Measurements from ENCODE around the gene USP34. TPM values are rescaled to one million over a fixed set of nuclear protein-coding genes. Genes with fewer than 3 reads are reported as not detected.

USP34 gene
- total and polyA plus RNA-seq, 2 experiments from 2014 or later, result 81.8 to 157 TPM

DNA sequence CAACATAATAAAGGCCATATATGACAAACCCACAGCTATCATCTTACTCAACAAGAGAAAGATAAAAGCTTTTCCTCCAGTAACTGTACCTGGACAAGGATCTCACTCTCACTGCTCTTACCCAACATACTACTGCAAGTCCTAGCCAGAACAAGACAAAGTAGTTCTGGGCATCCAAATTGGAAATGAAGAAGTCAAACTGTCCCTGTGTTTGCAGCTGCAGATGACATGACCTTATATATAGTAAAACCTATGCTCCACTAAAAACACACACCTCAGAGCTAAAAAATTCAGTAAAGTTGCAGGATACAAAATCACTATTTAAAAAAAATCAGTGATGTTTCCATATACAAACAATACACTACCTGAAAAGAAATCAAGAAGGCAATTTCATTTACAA lies 32.2 kb downstream of the USP34 start:
- Mint-ChIP-seq H3K27me3 (ENCODE audit: insufficient read depth, low read depth, poor library complexity) (peaks cover 2% of the 10 kb centered on the region), H3K27ac (no peak overlapping the region), H3K4me1 (peaks cover 41% of the 10 kb centered on the region), H3K36me3 (ENCODE audit: low read depth) (peaks cover 14% of the 10 kb centered on the region; the same call in 2 of the 3 replicates), H3K4me3 (no peak overlapping the region), H3K9me3 (no peaks in the 10 kb centered on the region)
- Histone ChIP-seq H3K27me3 (ENCODE audit: insufficient read depth) (no peaks in the 10 kb centered on the region), H4K20me1 (replicated peaks; ENCODE audit: insufficient read depth) (peaks cover 63% of the 10 kb centered on the region), H3K9me2 (ENCODE audit: insufficient read depth) (no peaks in the 10 kb centered on the region; the same call in 1 of the 2 replicates), H3F3A (replicated peaks; ENCODE audit: low read depth) (no peaks in the 10 kb centered on the region), H3K4me1 (ENCODE audit: insufficient read depth) (peaks cover 15% of the 10 kb centered on the region), H3K79me2 (replicated peaks; ENCODE audit: insufficient read depth) (peaks cover 100% of the 10 kb centered on the region), H3K4me2 (no peak overlapping the region), H3K36me3 (ENCODE audit: insufficient read depth) (no peaks in the 10 kb centered on the region), H3K4me3 (no peak overlapping the region), H2AFZ (no peak overlapping the region), H3K27ac (ENCODE audit: low read depth) (no peak overlapping the region)
- DNase-seq (ENCODE audit: low spot score) (no peak), ATAC-seq (no peak)
- no peak for TF ChIP-seq JUNB (IDR thresholded peaks at IDR 0.05; ENCODE audit: unreplicated experiment)
- TF ChIP-seq, protein P1, sequence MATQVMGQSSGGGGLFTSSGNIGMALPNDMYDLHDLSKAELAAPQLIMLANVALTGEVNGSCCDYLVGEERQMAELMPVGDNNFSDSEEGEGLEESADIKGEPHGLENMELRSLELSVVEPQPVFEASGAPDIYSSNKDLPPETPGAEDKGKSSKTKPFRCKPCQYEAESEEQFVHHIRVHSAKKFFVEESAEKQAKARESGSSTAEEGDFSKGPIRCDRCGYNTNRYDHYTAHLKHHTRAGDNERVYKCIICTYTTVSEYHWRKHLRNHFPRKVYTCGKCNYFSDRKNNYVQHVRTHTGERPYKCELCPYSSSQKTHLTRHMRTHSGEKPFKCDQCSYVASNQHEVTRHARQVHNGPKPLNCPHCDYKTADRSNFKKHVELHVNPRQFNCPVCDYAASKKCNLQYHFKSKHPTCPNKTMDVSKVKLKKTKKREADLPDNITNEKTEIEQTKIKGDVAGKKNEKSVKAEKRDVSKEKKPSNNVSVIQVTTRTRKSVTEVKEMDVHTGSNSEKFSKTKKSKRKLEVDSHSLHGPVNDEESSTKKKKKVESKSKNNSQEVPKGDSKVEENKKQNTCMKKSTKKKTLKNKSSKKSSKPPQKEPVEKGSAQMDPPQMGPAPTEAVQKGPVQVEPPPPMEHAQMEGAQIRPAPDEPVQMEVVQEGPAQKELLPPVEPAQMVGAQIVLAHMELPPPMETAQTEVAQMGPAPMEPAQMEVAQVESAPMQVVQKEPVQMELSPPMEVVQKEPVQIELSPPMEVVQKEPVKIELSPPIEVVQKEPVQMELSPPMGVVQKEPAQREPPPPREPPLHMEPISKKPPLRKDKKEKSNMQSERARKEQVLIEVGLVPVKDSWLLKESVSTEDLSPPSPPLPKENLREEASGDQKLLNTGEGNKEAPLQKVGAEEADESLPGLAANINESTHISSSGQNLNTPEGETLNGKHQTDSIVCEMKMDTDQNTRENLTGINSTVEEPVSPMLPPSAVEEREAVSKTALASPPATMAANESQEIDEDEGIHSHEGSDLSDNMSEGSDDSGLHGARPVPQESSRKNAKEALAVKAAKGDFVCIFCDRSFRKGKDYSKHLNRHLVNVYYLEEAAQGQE (IDR thresholded peaks at IDR 0.05; ENCODE audit: unreplicated experiment), result no peak
- no peak for TF ChIP-seq EZH2 (IDR thresholded peaks at IDR 0.05; ENCODE audit: low read depth, unreplicated experiment)
- no peak for TF ChIP-seq EZH2phosphoT487 (IDR thresholded peaks at IDR 0.05; ENCODE audit: unreplicated experiment)
- no peak for TF ChIP-seq ZNF114 (CRISPR knock-in tag; IDR thresholded peaks at IDR 0.05)
- no peak for TF ChIP-seq ZNF331 (CRISPR knock-in tag; IDR thresholded peaks at IDR 0.05; ENCODE audit: low read depth)
- no peak for TF ChIP-seq STAT1 (IDR thresholded peaks at IDR 0.05; ENCODE audit: unreplicated experiment)
- no peak for TF ChIP-seq CREB1 (CRISPR knock-in tag; IDR thresholded peaks at IDR 0.05; ENCODE audit: low read depth)
- no peak for TF ChIP-seq POLR2AphosphoS5 (IDR thresholded peaks at IDR 0.05; ENCODE audit: low read depth)
- TF ChIP-seq, protein P2, sequence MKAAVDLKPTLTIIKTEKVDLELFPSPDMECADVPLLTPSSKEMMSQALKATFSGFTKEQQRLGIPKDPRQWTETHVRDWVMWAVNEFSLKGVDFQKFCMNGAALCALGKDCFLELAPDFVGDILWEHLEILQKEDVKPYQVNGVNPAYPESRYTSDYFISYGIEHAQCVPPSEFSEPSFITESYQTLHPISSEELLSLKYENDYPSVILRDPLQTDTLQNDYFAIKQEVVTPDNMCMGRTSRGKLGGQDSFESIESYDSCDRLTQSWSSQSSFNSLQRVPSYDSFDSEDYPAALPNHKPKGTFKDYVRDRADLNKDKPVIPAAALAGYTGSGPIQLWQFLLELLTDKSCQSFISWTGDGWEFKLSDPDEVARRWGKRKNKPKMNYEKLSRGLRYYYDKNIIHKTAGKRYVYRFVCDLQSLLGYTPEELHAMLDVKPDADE (IDR thresholded peaks at IDR 0.05), result no peak
- TF ChIP-seq NANOG (IDR thresholded peaks at IDR 0.05; ENCODE audit: borderline replicate concordance), result no peak
- TF ChIP-seq, protein P3, sequence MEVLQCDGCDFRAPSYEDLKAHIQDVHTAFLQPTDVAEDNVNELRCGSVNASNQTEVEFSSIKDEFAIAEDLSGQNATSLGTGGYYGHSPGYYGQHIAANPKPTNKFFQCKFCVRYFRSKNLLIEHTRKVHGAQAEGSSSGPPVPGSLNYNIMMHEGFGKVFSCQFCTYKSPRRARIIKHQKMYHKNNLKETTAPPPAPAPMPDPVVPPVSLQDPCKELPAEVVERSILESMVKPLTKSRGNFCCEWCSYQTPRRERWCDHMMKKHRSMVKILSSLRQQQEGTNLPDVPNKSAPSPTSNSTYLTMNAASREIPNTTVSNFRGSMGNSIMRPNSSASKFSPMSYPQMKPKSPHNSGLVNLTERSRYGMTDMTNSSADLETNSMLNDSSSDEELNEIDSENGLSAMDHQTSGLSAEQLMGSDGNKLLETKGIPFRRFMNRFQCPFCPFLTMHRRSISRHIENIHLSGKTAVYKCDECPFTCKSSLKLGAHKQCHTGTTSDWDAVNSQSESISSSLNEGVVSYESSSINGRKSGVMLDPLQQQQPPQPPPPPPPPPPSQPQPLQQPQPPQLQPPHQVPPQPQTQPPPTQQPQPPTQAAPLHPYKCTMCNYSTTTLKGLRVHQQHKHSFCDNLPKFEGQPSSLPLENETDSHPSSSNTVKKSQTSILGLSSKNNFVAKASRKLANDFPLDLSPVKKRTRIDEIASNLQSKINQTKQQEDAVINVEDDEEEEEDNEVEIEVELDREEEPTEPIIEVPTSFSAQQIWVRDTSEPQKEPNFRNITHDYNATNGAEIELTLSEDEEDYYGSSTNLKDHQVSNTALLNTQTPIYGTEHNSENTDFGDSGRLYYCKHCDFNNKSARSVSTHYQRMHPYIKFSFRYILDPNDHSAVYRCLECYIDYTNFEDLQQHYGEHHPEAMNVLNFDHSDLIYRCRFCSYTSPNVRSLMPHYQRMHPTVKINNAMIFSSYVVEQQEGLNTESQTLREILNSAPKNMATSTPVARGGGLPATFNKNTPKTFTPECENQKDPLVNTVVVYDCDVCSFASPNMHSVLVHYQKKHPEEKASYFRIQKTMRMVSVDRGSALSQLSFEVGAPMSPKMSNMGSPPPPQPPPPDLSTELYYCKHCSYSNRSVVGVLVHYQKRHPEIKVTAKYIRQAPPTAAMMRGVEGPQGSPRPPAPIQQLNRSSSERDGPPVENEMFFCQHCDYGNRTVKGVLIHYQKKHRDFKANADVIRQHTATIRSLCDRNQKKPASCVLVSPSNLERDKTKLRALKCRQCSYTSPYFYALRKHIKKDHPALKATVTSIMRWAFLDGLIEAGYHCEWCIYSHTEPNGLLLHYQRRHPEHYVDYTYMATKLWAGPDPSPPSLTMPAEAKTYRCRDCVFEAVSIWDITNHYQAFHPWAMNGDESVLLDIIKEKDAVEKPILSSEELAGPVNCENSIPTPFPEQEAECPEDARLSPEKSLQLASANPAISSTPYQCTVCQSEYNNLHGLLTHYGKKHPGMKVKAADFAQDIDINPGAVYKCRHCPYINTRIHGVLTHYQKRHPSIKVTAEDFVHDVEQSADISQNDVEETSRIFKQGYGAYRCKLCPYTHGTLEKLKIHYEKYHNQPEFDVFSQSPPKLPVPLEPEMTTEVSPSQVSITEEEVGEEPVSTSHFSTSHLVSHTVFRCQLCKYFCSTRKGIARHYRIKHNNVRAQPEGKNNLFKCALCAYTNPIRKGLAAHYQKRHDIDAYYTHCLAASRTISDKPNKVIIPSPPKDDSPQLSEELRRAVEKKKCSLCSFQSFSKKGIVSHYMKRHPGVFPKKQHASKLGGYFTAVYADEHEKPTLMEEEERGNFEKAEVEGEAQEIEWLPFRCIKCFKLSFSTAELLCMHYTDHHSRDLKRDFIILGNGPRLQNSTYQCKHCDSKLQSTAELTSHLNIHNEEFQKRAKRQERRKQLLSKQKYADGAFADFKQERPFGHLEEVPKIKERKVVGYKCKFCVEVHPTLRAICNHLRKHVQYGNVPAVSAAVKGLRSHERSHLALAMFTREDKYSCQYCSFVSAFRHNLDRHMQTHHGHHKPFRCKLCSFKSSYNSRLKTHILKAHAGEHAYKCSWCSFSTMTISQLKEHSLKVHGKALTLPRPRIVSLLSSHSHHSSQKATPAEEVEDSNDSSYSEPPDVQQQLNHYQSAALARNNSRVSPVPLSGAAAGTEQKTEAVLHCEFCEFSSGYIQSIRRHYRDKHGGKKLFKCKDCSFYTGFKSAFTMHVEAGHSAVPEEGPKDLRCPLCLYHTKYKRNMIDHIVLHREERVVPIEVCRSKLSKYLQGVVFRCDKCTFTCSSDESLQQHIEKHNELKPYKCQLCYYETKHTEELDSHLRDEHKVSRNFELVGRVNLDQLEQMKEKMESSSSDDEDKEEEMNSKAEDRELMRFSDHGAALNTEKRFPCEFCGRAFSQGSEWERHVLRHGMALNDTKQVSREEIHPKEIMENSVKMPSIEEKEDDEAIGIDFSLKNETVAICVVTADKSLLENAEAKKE (CRISPR knock-in tag; IDR thresholded peaks at IDR 0.05), result no peak
- TF ChIP-seq, protein P4, sequence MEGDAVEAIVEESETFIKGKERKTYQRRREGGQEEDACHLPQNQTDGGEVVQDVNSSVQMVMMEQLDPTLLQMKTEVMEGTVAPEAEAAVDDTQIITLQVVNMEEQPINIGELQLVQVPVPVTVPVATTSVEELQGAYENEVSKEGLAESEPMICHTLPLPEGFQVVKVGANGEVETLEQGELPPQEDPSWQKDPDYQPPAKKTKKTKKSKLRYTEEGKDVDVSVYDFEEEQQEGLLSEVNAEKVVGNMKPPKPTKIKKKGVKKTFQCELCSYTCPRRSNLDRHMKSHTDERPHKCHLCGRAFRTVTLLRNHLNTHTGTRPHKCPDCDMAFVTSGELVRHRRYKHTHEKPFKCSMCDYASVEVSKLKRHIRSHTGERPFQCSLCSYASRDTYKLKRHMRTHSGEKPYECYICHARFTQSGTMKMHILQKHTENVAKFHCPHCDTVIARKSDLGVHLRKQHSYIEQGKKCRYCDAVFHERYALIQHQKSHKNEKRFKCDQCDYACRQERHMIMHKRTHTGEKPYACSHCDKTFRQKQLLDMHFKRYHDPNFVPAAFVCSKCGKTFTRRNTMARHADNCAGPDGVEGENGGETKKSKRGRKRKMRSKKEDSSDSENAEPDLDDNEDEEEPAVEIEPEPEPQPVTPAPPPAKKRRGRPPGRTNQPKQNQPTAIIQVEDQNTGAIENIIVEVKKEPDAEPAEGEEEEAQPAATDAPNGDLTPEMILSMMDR (conservative IDR thresholded peaks at IDR 0.05; ENCODE audit: low read depth in 2 of 2), result no peak
